HepG2 (cell line): ENCODE data around the gene DACH2. TPM values are rescaled to one million over a fixed set of nuclear protein-coding genes. Genes with fewer than 3 reads are reported as not detected.

ENCODE experiments used
- ATAC-seq: fragments of 200-7000 bp; cut with Tn5 transposase; 3 replicates; pipeline ENCODE4 v1.9.1; 2020; ENCODE audit warnings: mild to moderate bottlenecking, moderate library complexity
- BruUV-seq: library from RNA; stranded (reverse); fragments of 400-500 nt; replicated peaks from 2 replicates; lab custom pipeline; 2021; lab: Mats Ljungman, UMichigan
- CTCF ChIA-PET: fragments of 300-600 bp; formaldehyde crosslinking; extraction: SDS; loops from one replicate; lab custom pipeline; 2021; ENCODE audit warnings: low total read pairs, inconsistent platforms, low intra/inter-chr PET ratio; lab: Yijun Ruan, JAX
- POLR2A ChIA-PET: fragments of 350-600 bp; sonication (Branson Sonifier 250); formaldehyde crosslinking; loops from one replicate; lab custom pipeline; 2020; ENCODE audit warnings: antibody characterized with exemption, inconsistent platforms; lab: Yijun Ruan, JAX
- DNase-seq: peaks from one replicate; pipeline ENCODE4 v3.0.0-alpha.2; 2015; ENCODE audit warnings: low spot score
- FAIRE-seq: peaks from 3 replicates; lab custom pipeline; 2011; peaks lifted over from hg19 to GRCh38; lab: Jason Lieb, UNC
- H2AFZ ChIP-seq: one replicate; pipeline ENCODE4 v1.6.1; 2011; ENCODE audit warnings: low read length, inconsistent platforms
- H3K27ac ChIP-seq: fragments of 300-600 bp; 3 replicates; pipeline ENCODE4 v1.8.0; 2011; ENCODE audit warnings: mixed run types, mild to moderate bottlenecking, mixed read lengths, low read length, inconsistent platforms; ENCODE audit not compliant: insufficient read depth; ENCODE audit errors: extremely low read length
- H3K27me3 ChIP-seq, 2 experiments: fragments of 200-600 bp in 1 of 2; 2 replicates in 1 of 2; 3 replicates in 1 of 2; pipeline versions ENCODE4 v1.6.0 to v1.8.0; 2011; ENCODE audit warnings: low read length in 2 of 2, mild to moderate bottlenecking in 2 of 2, moderate library complexity in 2 of 2, inconsistent platforms in 1 of 2; ENCODE audit not compliant: insufficient read depth in 2 of 2, control insufficient read depth in 1 of 2
- H3K36me3 ChIP-seq, 2 experiments: fragments of 200-600 bp in 1 of 2; replicated peaks in 1 of 2; 2 replicates in 1 of 2; 3 replicates in 1 of 2; pipeline versions ENCODE4 v1.5.1 to v1.8.0; 2011; ENCODE audit warnings: low read length in 2 of 2, inconsistent platforms in 1 of 2; ENCODE audit not compliant: insufficient read depth in 2 of 2, control insufficient read depth in 1 of 2
- H3K4me1 ChIP-seq: 2 replicates; pipeline ENCODE4 v1.5.1; 2012; ENCODE audit warnings: low read length, inconsistent platforms; ENCODE audit not compliant: insufficient read depth
- H3K4me2 ChIP-seq: 2 replicates; pipeline ENCODE4 v1.6.0; 2011; ENCODE audit warnings: low read depth, low read length, inconsistent platforms
- H3K4me3 ChIP-seq, 3 experiments: fragments of 200-600 bp in 1 of 3; sonication (generic), shearing (Covaris generic) in 1 of 3; replicated peaks in 1 of 3; 2 replicates each; pipeline ENCODE4 v1.5.1; 2011 to 2016; ENCODE audit warnings: low read length in 3 of 3, inconsistent platforms in 2 of 3, low read depth in 2 of 3, mild to moderate bottlenecking in 2 of 3, control low read depth in 1 of 3, mixed read lengths in 1 of 3; ENCODE audit not compliant: insufficient read depth in 1 of 3
- H3K79me2 ChIP-seq: one replicate; pipeline ENCODE4 v1.6.1; 2011; ENCODE audit warnings: low read length, inconsistent platforms; ENCODE audit not compliant: insufficient read depth
- H3K9ac ChIP-seq: 2 replicates; pipeline ENCODE4 v1.6.0; 2011; ENCODE audit warnings: mild to moderate bottlenecking, low read depth, low read length, inconsistent platforms; ENCODE audit not compliant: insufficient read depth
- H3K9me3 ChIP-seq: 2 replicates; pipeline ENCODE4 v1.5.1; 2012; ENCODE audit warnings: mild to moderate bottlenecking, low read length
- H4K20me1 ChIP-seq: 2 replicates; pipeline ENCODE4 v1.6.0; 2011; ENCODE audit warnings: inconsistent platforms, mild to moderate bottlenecking, low read length, moderate library complexity; ENCODE audit not compliant: insufficient read depth
- ATF6 ChIP-seq: sonication (generic); formaldehyde crosslinking; conservative IDR thresholded peaks from 2 replicates; pipeline ENCODE4 v1.4.0; 2020; ENCODE audit warnings: missing genetic modification reagents
- CBX1 ChIP-seq: IDR thresholded peaks from one replicate; pipeline ENCODE4 v1.6.1; 2016; ENCODE audit warnings: antibody characterized with exemption, low read depth
- CEBPZ ChIP-seq: IDR thresholded peaks from 2 replicates; pipeline ENCODE4 v1.6.1; 2012; ENCODE audit warnings: low read length, improper control_type of control experiment
- FOXK1 ChIP-seq: sonication (generic); formaldehyde crosslinking; IDR thresholded peaks from 2 replicates; pipeline ENCODE4 v1.4.0; 2020; ENCODE audit warnings: low read depth, missing genetic modification reagents, borderline replicate concordance
- HCFC1 ChIP-seq: fragments of 150-350 bp; IDR thresholded peaks from 2 replicates; pipeline ENCODE4 v1.6.1; 2014; ENCODE audit warnings: low read depth, low read length
- ISX ChIP-seq: sonication (generic); formaldehyde crosslinking; conservative IDR thresholded peaks from 2 replicates; pipeline ENCODE4 v1.5.0; 2020; ENCODE audit warnings: missing genetic modification reagents
- MBD4 ChIP-seq: IDR thresholded peaks from 2 replicates; pipeline ENCODE4 v1.6.1; 2012; ENCODE audit warnings: low read length, inconsistent platforms, borderline replicate concordance
- NR2F1 ChIP-seq, 2 experiments: fragments of 450-650 bp in 1 of 2; formaldehyde crosslinking in 1 of 2; IDR thresholded peaks; 2 replicates each; pipeline versions ENCODE4 v1.5.0 to v1.6.1; 2016 to 2020; ENCODE audit warnings: mild to moderate bottlenecking in 1 of 2, missing compliant biosample characterization in 1 of 2, missing genetic modification reagents in 1 of 2, moderate library complexity in 1 of 2
- PBX2 ChIP-seq: IDR thresholded peaks from 2 replicates; pipeline ENCODE4 v1.6.1; 2016; ENCODE audit warnings: control low read depth
- PLSCR1 ChIP-seq: sonication (generic); formaldehyde crosslinking; IDR thresholded peaks from 2 replicates; pipeline ENCODE4 v1.5.0; 2020; ENCODE audit warnings: missing genetic modification reagents, mild to moderate bottlenecking, borderline replicate concordance
- ZFP82 ChIP-seq: sonication (generic); formaldehyde crosslinking; IDR thresholded peaks from 2 replicates; pipeline ENCODE4 v1.5.1; 2020; ENCODE audit warnings: mild to moderate bottlenecking, missing genetic modification reagents, borderline replicate concordance
- ZFP90 ChIP-seq: sonication (generic); formaldehyde crosslinking; IDR thresholded peaks from 2 replicates; pipeline ENCODE4 v1.8.0; 2022; ENCODE audit warnings: missing genetic modification reagents, mild to moderate bottlenecking, inconsistent platforms, borderline replicate concordance
- ZNF253 ChIP-seq: sonication (generic); formaldehyde crosslinking; IDR thresholded peaks from 2 replicates; pipeline ENCODE4 v1.8.0; 2022; ENCODE audit warnings: mild to moderate bottlenecking, missing genetic modification reagents, borderline replicate concordance
- ZNF256 ChIP-seq: sonication (generic); formaldehyde crosslinking; conservative IDR thresholded peaks from 2 replicates; pipeline ENCODE4 v1.4.0; 2020; ENCODE audit warnings: missing genetic modification reagents
- ZNF619 ChIP-seq: sonication (generic); formaldehyde crosslinking; IDR thresholded peaks from 2 replicates; pipeline ENCODE4 v1.4.0; 2020; ENCODE audit warnings: mild to moderate bottlenecking, missing genetic modification reagents
- ZNF737 ChIP-seq: sonication (generic); formaldehyde crosslinking; IDR thresholded peaks from 2 replicates; pipeline ENCODE4 v1.5.0; 2020; ENCODE audit warnings: missing genetic modification reagents, mild to moderate bottlenecking, borderline replicate concordance
- ZNF773 ChIP-seq: sonication (generic); formaldehyde crosslinking; IDR thresholded peaks from 2 replicates; pipeline ENCODE4 v1.4.0; 2020; ENCODE audit warnings: missing genetic modification reagents, borderline replicate concordance
- WGBS: methylation state at CpG from one replicate; pipeline ENCODE4 v1.1.6; 2017; ENCODE audit warnings: low lambda C conversion rate; 5-methylcytosine and 5-hydroxymethylcytosine counted together
- in situ Hi-C: cut with HindIII; loops from 2 replicates; pipeline ENCODE4 v1.10.0; 2017; ENCODE audit warnings: low pct_unique_long_range_greater_than_20kb; ENCODE audit not compliant: extremely low pct_ligation_motif_present
- intact Hi-C: fragments of 100-400 bp; cut with micrococcal nuclease; formaldehyde crosslinking; loops from one replicate; pipeline ENCODE4 v1.10.0; 2022; ENCODE audit not compliant: unreplicated experiment
- polyA plus RNA-seq, 8 experiments: library from polyadenylated mRNA; depleted of rRNA in 3 of 8; stranded (reverse) in 7 of 8; unstranded in 1 of 8; fragments of >200 nt; fragmentation: Illumina TruSeq in 4 of 8; extraction: Trizol in 4 of 8; gene quantifications; 2 replicates each; pipeline versions ENCODE4 v1.2.1 to v1.2.3, GENCODE V29; 2011 to 2016; ENCODE audit warnings: low read depth in 4 of 8, missing spikeins in 1 of 8, mixed read lengths in 1 of 8; ENCODE audit not compliant: insufficient read depth in 1 of 8
- total RNA-seq, 5 experiments: library from RNA; depleted of rRNA; stranded (reverse); fragments of >200 nt; fragmentation: Illumina TruSeq; extraction: Trizol; gene quantifications; 2 replicates each; pipeline ENCODE4 v1.2.3, GENCODE V29; 2016; ENCODE audit warnings: low read depth in 1 of 5

Gene DACH2
- total and polyA plus RNA-seq, 2 of the 13 experiments (the other 11 are each of a cell fraction or from before 2014, with no cell fraction given), result not detected

- Histone ChIP-seq H3K27ac (no peak overlapping the region), H3K36me3 (no peaks in the 10 kb centered on the region), H3K4me2 (no peak overlapping the region), H2AFZ (no peak overlapping the region), H3K27me3 (no peaks in the 10 kb centered on the region), H4K20me1 (no peaks in the 10 kb centered on the region), H3K79me2 (no peaks in the 10 kb centered on the region), H3K4me1 (no peaks in the 10 kb centered on the region), H3K9ac (no peak overlapping the region), H3K4me3 (no peak overlapping the region), H3K9me3 (no peaks in the 10 kb centered on the region)
- ChIA-PET CTCF (no interaction called here), POLR2A (no interaction called here)
- no TSS peak for BruUV-seq
- in situ Hi-C loops (no loop called here), intact Hi-C loops (no loop called here)
- DNase-seq, result no peak
- FAIRE-seq, result no peak
- no peak for ATAC-seq
- WGBS, result no CpG with 5 or more reads among the region's 6 CpGs
- no peak for TF ChIP-seq NR2F1 (CRISPR knock-in tag; IDR thresholded peaks at IDR 0.05)
- TF ChIP-seq MBD4, result no peak
- no peak for TF ChIP-seq ZNF619 (CRISPR knock-in tag)
- TF ChIP-seq ZNF256 (CRISPR knock-in tag), result no peak
- no peak for TF ChIP-seq ZNF737
- TF ChIP-seq FOXK1, result no peak
- TF ChIP-seq CBX1, result no peak
- no peak for TF ChIP-seq HCFC1
- no peak for TF ChIP-seq PBX2 (CRISPR knock-in tag)
- no peak for TF ChIP-seq ZFP82
- no peak for TF ChIP-seq ZNF773 (CRISPR knock-in tag)
- TF ChIP-seq PLSCR1, result no peak
- no peak for TF ChIP-seq ZNF253
- no peak for TF ChIP-seq ATF6
- TF ChIP-seq ISX, result no peak
- TF ChIP-seq ZFP90 (CRISPR knock-in tag), result no peak
- no peak for TF ChIP-seq CEBPZ
These were observed 46.5 kb downstream of the DACH2 start for GRCh38 chrX:86194758-86195157.
